ENCODE measurements around the gene ZC3HAV1. TPM values are rescaled to one million over a fixed set of nuclear protein-coding genes. Genes with fewer than 3 reads are reported as not detected.
A peak's percentile ranks its signal among the peaks of the same experiment; 100 is the strongest.

ZC3HAV1 gene
- total and polyA plus RNA-seq, 9 of the 15 experiments (the other 6 are each of a cell fraction or from before 2014, with no cell fraction given), result 11.9 to 40.5 (median 23.9) TPM

- TF ChIP-seq MNT (conservative IDR thresholded peaks at IDR 0.05), result peak in 1 of 2 experiments; percentile 48; a peak in 2 of 4 replicates
- peak; percentile 75 for TF ChIP-seq ZNF280A (IDR thresholded peaks at IDR 0.05; ENCODE audit: low read depth, partially characterized antibody)
- TF ChIP-seq ZNF174 (CRISPR knock-in tag; IDR thresholded peaks at IDR 0.05), result no peak
- TF ChIP-seq IRF9 (tag; IDR thresholded peaks at IDR 0.05), result peak; percentile 92
- TF ChIP-seq ZNF699 (CRISPR knock-in tag; IDR thresholded peaks at IDR 0.05; ENCODE audit: insufficient replicate concordance), result no peak
- peak; percentile 100 for TF ChIP-seq THRAP3 (IDR thresholded peaks at IDR 0.05; ENCODE audit: borderline replicate concordance)
- TF ChIP-seq NBN (IDR thresholded peaks at IDR 0.05; ENCODE audit: low read depth), result peak; percentile 99
- TF ChIP-seq KHSRP (IDR thresholded peaks at IDR 0.05), result peak; percentile 79
- TF ChIP-seq ZNF224 (CRISPR knock-in tag; IDR thresholded peaks at IDR 0.05), result no peak
- TF ChIP-seq IRF2 (CRISPR knock-in tag; IDR thresholded peaks at IDR 0.05), result peak; percentile 98
- TF ChIP-seq MXI1 (IDR thresholded peaks at IDR 0.05; ENCODE audit: low read depth, low read length), result no peak
- peak; percentile 98 for TF ChIP-seq SMARCA5 (IDR thresholded peaks at IDR 0.05)
- peak; percentile 69 to 76; a peak in 2 of 4 replicates for TF ChIP-seq ETV6 (IDR thresholded peaks at IDR 0.05; ENCODE audit: borderline replicate concordance in 1 of 2, low read depth in 2 of 2, low read length in 1 of 2)
- TF ChIP-seq ETV6 (CRISPR knock-in tag; IDR thresholded peaks at IDR 0.05; ENCODE audit: borderline replicate concordance), result no peak
- TF ChIP-seq GATAD2A (IDR thresholded peaks at IDR 0.05), result peak; percentile 89; the same call in 1 of the 2 replicates
- TF ChIP-seq L3MBTL2 (IDR thresholded peaks at IDR 0.05), result 0 out of 2 replicates have a peak, but pooled peaks have one; percentile 7
- peak; percentile 99 for TF ChIP-seq HLTF (IDR thresholded peaks at IDR 0.05)
- peak; percentile 56; the same call in 1 of the 2 replicates for TF ChIP-seq SP1 (CRISPR knock-in tag; IDR thresholded peaks at IDR 0.05)
- TF ChIP-seq POLR3G (IDR thresholded peaks at IDR 0.05; ENCODE audit: extremely low read depth, insufficient read length, insufficient replicate concordance), result no peak
- peak; percentile 85 for TF ChIP-seq PHF20 (IDR thresholded peaks at IDR 0.05; ENCODE audit: partially characterized antibody)
- peak; percentile 76 for TF ChIP-seq E4F1 (CRISPR knock-in tag; IDR thresholded peaks at IDR 0.05; ENCODE audit: borderline replicate concordance)
- TF ChIP-seq NFIC (IDR thresholded peaks at IDR 0.05), result peak; percentile 60; the same call in 1 of the 2 replicates
- no peak for TF ChIP-seq MITF (IDR thresholded peaks at IDR 0.05)
These were observed 2.3 kb upstream of the ZC3HAV1 start (continued) for GRCh38 chr7:139111811-139112301.

Measured in K562 (cell line).